Glutamatergic neuron (in vitro differentiated cells): ENCODE results near the gene TTC1. TPM values are rescaled to one million over a fixed set of nuclear protein-coding genes. Genes with fewer than 3 reads are reported as not detected.

ENCODE experiments used
- DNase-seq: peaks from one replicate; pipeline ENCODE4 v3.0.0; 2022
- H3K27ac Mint-ChIP-seq: one replicate; pipeline ENCODE4 v1.8.0; 2020; ENCODE audit warnings: mild to moderate bottlenecking, mixed read lengths, inconsistent platforms; ENCODE audit not compliant: unreplicated experiment
- H3K27me3 Mint-ChIP-seq: one replicate; pipeline ENCODE4 v1.8.0; 2020; ENCODE audit warnings: mild to moderate bottlenecking, moderate library complexity, mixed read lengths, inconsistent platforms; ENCODE audit not compliant: unreplicated experiment
- H3K36me3 Mint-ChIP-seq: one replicate; pipeline ENCODE4 v1.8.0; 2020; ENCODE audit warnings: mild to moderate bottlenecking, mixed read lengths, inconsistent platforms; ENCODE audit not compliant: unreplicated experiment
- H3K4me1 Mint-ChIP-seq: one replicate; pipeline ENCODE4 v1.8.0; 2020; ENCODE audit warnings: mild to moderate bottlenecking, low read depth, mixed read lengths, inconsistent platforms; ENCODE audit not compliant: unreplicated experiment
- H3K4me3 Mint-ChIP-seq: one replicate; pipeline ENCODE4 v1.8.0; 2020; ENCODE audit warnings: mild to moderate bottlenecking, mixed read lengths, inconsistent platforms; ENCODE audit not compliant: unreplicated experiment
- H3K9me3 Mint-ChIP-seq: one replicate; pipeline ENCODE4 v1.8.0; 2020; ENCODE audit warnings: mild to moderate bottlenecking, moderate library complexity, mixed read lengths, inconsistent platforms; ENCODE audit not compliant: unreplicated experiment
- CTCF ChIP-seq: fragments of 200-600 bp; sonication (generic); IDR thresholded peaks from one replicate; pipeline ENCODE4 v1.5.0; 2021; ENCODE audit not compliant: partially characterized antibody, unreplicated experiment
- total RNA-seq: library from RNA; stranded (reverse); fragmentation: NEBNext Ultra II Directional; extraction: Animal tissue kit (Norgen Biotek cat#: 25700); gene quantifications from one replicate; pipeline ENCODE4 v1.2.1, GENCODE V29; 2021; ENCODE audit not compliant: unreplicated experiment

Gene TTC1
- total RNA-seq, 1 donor from 2014 or later: 41.0 TPM

GRCh38 chr5:160071516-160071915, 62.6 kb downstream of the TTC1 start:
- Mint-ChIP-seq H3K4me1 (peaks cover 6% of the 10 kb centered on the region), H3K27ac (no peak overlapping the region), H3K36me3 (no peaks in the 10 kb centered on the region), H3K4me3 (no peak overlapping the region), H3K27me3 (peaks cover 2% of the 10 kb centered on the region), H3K9me3 (peaks cover 1% of the 10 kb centered on the region)
- DNase-seq: no peak
- no peak for TF ChIP-seq CTCF

GRCh38 chr5:160071916-160072315, 63.0 kb downstream of the TTC1 start:
- no peak overlapping the region for H3K27ac Mint-ChIP-seq
- no peak overlapping the region for H3K4me3 Mint-ChIP-seq

GRCh38 chr5:160075073-160075472, 66.1 kb downstream of the TTC1 start:
- Mint-ChIP-seq H3K27me3 (no peaks in the 10 kb centered on the region), H3K36me3 (no peaks in the 10 kb centered on the region), H3K4me3 (no peak overlapping the region), H3K4me1 (peaks cover 9% of the 10 kb centered on the region), H3K9me3 (peaks cover 1% of the 10 kb centered on the region), H3K27ac (no peak overlapping the region)
- no peak for TF ChIP-seq CTCF
- no peak for DNase-seq

More at GRCh38 chr5:160071916-160072315, 63.0 kb downstream of the TTC1 start:
- H3K4me1 Mint-ChIP-seq: peaks cover 6% of the 10 kb centered on the region
- peaks cover 2% of the 10 kb centered on the region for H3K27me3 Mint-ChIP-seq
- DNase-seq: no peak
- peaks cover 1% of the 10 kb centered on the region for H3K9me3 Mint-ChIP-seq
- TF ChIP-seq CTCF: no peak
- no peaks in the 10 kb centered on the region for H3K36me3 Mint-ChIP-seq

- Mint-ChIP-seq H3K36me3 (no peaks in the 10 kb centered on the region), H3K4me3 (no peak overlapping the region), H3K27ac (no peak overlapping the region), H3K9me3 (peaks cover 1% of the 10 kb centered on the region), H3K27me3 (no peaks in the 10 kb centered on the region), H3K4me1 (peaks cover 15% of the 10 kb centered on the region)
- TF ChIP-seq CTCF: no peak
- DNase-seq: no peak
Observed at GRCh38 chr5:160076997-160077396, 68.1 kb downstream of the TTC1 start.

- no peak for DNase-seq
- no peaks in the 10 kb centered on the region for H3K27me3 Mint-ChIP-seq
- H3K9me3 Mint-ChIP-seq: no peaks in the 10 kb centered on the region
- peaks cover 25% of the 10 kb centered on the region for H3K4me1 Mint-ChIP-seq
- no peaks in the 10 kb centered on the region for H3K36me3 Mint-ChIP-seq
- TF ChIP-seq CTCF: no peak
- no peak overlapping the region for H3K27ac Mint-ChIP-seq
- no peak overlapping the region for H3K4me3 Mint-ChIP-seq
Observed at GRCh38 chr5:160079753-160080152, 70.8 kb downstream of the TTC1 start.
